Measurements from ENCODE around the gene KCTD12.
"Not testable (repeated sequence)": the region's sequence is repeated elsewhere in the genome, so short reads cannot be mapped to it uniquely, and the experiment has no call there.

Gene KCTD12

GRCh38 chr13:76886292-76887075, at the start of gene KCTD12:
TSS of gene KCTD12 (minus strand) at chr13:76886405. CDS start at chr13:76886148, 257 bp downstream.
- peak; percentile 66 for DNase-seq
- in situ Hi-C loops (cut with HindIII; ENCODE audit: low pct_ligation_motif_present, low pct_unique_long_range_greater_than_20kb, low sequenced_read_pairs) = no loop called here

GRCh38 chr13:76934671-76935070, 48.5 kb upstream of the KCTD12 start:
- in situ Hi-C loops (cut with HindIII; ENCODE audit: low pct_ligation_motif_present, low pct_unique_long_range_greater_than_20kb, low sequenced_read_pairs) = no loop called here
- no peak for DNase-seq

GRCh38 chr13:76932076-76932475, 45.9 kb upstream of the KCTD12 start:
- in situ Hi-C loops (cut with HindIII; ENCODE audit: low pct_ligation_motif_present, low pct_unique_long_range_greater_than_20kb, low sequenced_read_pairs) = no loop called here

GRCh38 chr13:76929851-76930374, 43.7 kb upstream of the KCTD12 start:
- in situ Hi-C loops (cut with HindIII; ENCODE audit: low pct_ligation_motif_present, low pct_unique_long_range_greater_than_20kb, low sequenced_read_pairs) = no loop called here
- DNase-seq = no peak

More at GRCh38 chr13:76932076-76932475, 45.9 kb upstream of the KCTD12 start:
- no peak for DNase-seq

- no peak for DNase-seq
- in situ Hi-C loops (cut with HindIII; ENCODE audit: low pct_ligation_motif_present, low pct_unique_long_range_greater_than_20kb, low sequenced_read_pairs) = no loop called here
Observed at GRCh38 chr13:76929320-76929719, 43.1 kb upstream of the KCTD12 start.

GRCh38 chr13:76928456-76928855, 42.3 kb upstream of the KCTD12 start:
- no peak for DNase-seq

GRCh38 chr13:76927955-76928354, 41.8 kb upstream of the KCTD12 start:
- in situ Hi-C loops (cut with HindIII; ENCODE audit: low pct_ligation_motif_present, low pct_unique_long_range_greater_than_20kb, low sequenced_read_pairs) = no loop called here
- no peak for DNase-seq

More at GRCh38 chr13:76928456-76928855, 42.3 kb upstream of the KCTD12 start:
- in situ Hi-C loops (cut with HindIII; ENCODE audit: low pct_ligation_motif_present, low pct_unique_long_range_greater_than_20kb, low sequenced_read_pairs) = no loop called here

- in situ Hi-C loops (cut with HindIII; ENCODE audit: low pct_ligation_motif_present, low pct_unique_long_range_greater_than_20kb, low sequenced_read_pairs) = no loop called here
Observed at GRCh38 chr13:76925115-76925514, 38.9 kb upstream of the KCTD12 start.

GRCh38 chr13:76921516-76921915, 35.3 kb upstream of the KCTD12 start:
- DNase-seq = no peak
- in situ Hi-C loops (cut with HindIII; ENCODE audit: low pct_ligation_motif_present, low pct_unique_long_range_greater_than_20kb, low sequenced_read_pairs) = no loop called here

More at GRCh38 chr13:76925115-76925514, 38.9 kb upstream of the KCTD12 start:
- DNase-seq = no peak

GRCh38 chr13:76917755-76918481, 31.7 kb upstream of the KCTD12 start:
- in situ Hi-C loops (cut with HindIII; ENCODE audit: low pct_ligation_motif_present, low pct_unique_long_range_greater_than_20kb, low sequenced_read_pairs); DNase-seq: not testable (repeated sequence)

GRCh38 chr13:76917095-76917494, 30.9 kb upstream of the KCTD12 start:
- no peak for DNase-seq
- in situ Hi-C loops (cut with HindIII; ENCODE audit: low pct_ligation_motif_present, low pct_unique_long_range_greater_than_20kb, low sequenced_read_pairs) = no loop called here

GRCh38 chr13:76913898-76914297, 27.7 kb upstream of the KCTD12 start:
- in situ Hi-C loops (cut with HindIII; ENCODE audit: low pct_ligation_motif_present, low pct_unique_long_range_greater_than_20kb, low sequenced_read_pairs) = no loop called here
- no peak for DNase-seq

- in situ Hi-C loops (cut with HindIII; ENCODE audit: low pct_ligation_motif_present, low pct_unique_long_range_greater_than_20kb, low sequenced_read_pairs) = no loop called here
- DNase-seq = no peak
Observed at GRCh38 chr13:76912476-76912875, 26.3 kb upstream of the KCTD12 start.

GRCh38 chr13:76904507-76904906, 18.3 kb upstream of the KCTD12 start:
- no peak for DNase-seq
- in situ Hi-C loops (cut with HindIII; ENCODE audit: low pct_ligation_motif_present, low pct_unique_long_range_greater_than_20kb, low sequenced_read_pairs) = no loop called here

GRCh38 chr13:76903544-76904162, 17.4 kb upstream of the KCTD12 start:
- peak; percentile 67 for DNase-seq
- in situ Hi-C loops (cut with HindIII; ENCODE audit: low pct_ligation_motif_present, low pct_unique_long_range_greater_than_20kb, low sequenced_read_pairs) = no loop called here

- DNase-seq; in situ Hi-C loops (cut with HindIII; ENCODE audit: low pct_ligation_motif_present, low pct_unique_long_range_greater_than_20kb, low sequenced_read_pairs): not testable (repeated sequence)
Observed at GRCh38 chr13:76899066-76899465, 12.9 kb upstream of the KCTD12 start.

GRCh38 chr13:76897171-76897570, 11.0 kb upstream of the KCTD12 start:
- in situ Hi-C loops (cut with HindIII; ENCODE audit: low pct_ligation_motif_present, low pct_unique_long_range_greater_than_20kb, low sequenced_read_pairs); DNase-seq: not testable (repeated sequence)

GRCh38 chr13:76894401-76895110, 8.4 kb upstream of the KCTD12 start:
- no peak for DNase-seq

More at GRCh38 chr13:76894401-76895110, 8.4 kb upstream of the KCTD12 start:
- in situ Hi-C loops (cut with HindIII; ENCODE audit: low pct_ligation_motif_present, low pct_unique_long_range_greater_than_20kb, low sequenced_read_pairs) = no loop called here

Data from ACHN (cell line).